Fibroblast of skin of left biceps (primary cell): Measurements from ENCODE around the gene PAK4.
A peak's percentile ranks its signal among the peaks of the same experiment; 100 is the strongest.
"Not testable (repeated sequence)": the region's sequence is repeated elsewhere in the genome, so short reads cannot be mapped to it uniquely, and the experiment has no call there.

ENCODE experiments used
- DNase-seq, 2 experiments: peaks; one replicate each; pipeline ENCODE4 v3.0.0-alpha.2; 2013; ENCODE audit warnings: low read depth in 2 of 2

The PAK4 gene

GRCh38 chr19:39125554-39126311 lies at the start of gene PAK4:
Gene PAK4 (plus strand): TSS chr19:39125786. CDS start chr19:39169554, 43,768 bp downstream.
- DNase-seq: peak; percentile 93 to 94

- no peak for DNase-seq
These were observed 48.3 kb upstream of the PAK4 start for GRCh38 chr19:39077323-39077722.

GRCh38 chr19:39078436-39079200 lies 47.0 kb upstream of the PAK4 start:
- peak; percentile 70 to 74 for DNase-seq

- no peak for DNase-seq
These were observed 45.2 kb upstream of the PAK4 start for GRCh38 chr19:39080431-39080830.

GRCh38 chr19:39082167-39082566 lies 43.4 kb upstream of the PAK4 start:
- DNase-seq: no peak

GRCh38 chr19:39082745-39083598 lies 42.6 kb upstream of the PAK4 start:
- no peak for DNase-seq

GRCh38 chr19:39083599-39083982 lies 42.0 kb upstream of the PAK4 start:
- DNase-seq: no peak

- no peak for DNase-seq
These were observed 41.4 kb upstream of the PAK4 start, which contains the start of gene ACP7 for GRCh38 chr19:39083983-39084731. Gene ACP7 (plus strand): TSS chr19:39084368. CDS start chr19:39085270, 902 bp downstream.

GRCh38 chr19:39084732-39085080 lies 40.9 kb upstream of the PAK4 start:
- no peak for DNase-seq

GRCh38 chr19:39085392-39085791 lies 40.2 kb upstream of the PAK4 start:
- DNase-seq: no peak

GRCh38 chr19:39086386-39086785 lies 39.2 kb upstream of the PAK4 start:
- DNase-seq: no peak

GRCh38 chr19:39087907-39088686 lies 37.5 kb upstream of the PAK4 start:
- no peak for DNase-seq

GRCh38 chr19:39090016-39090415 lies 35.6 kb upstream of the PAK4 start:
- DNase-seq: not testable (repeated sequence)

- DNase-seq: no peak
These were observed 34.7 kb upstream of the PAK4 start for GRCh38 chr19:39090881-39091280.

GRCh38 chr19:39095799-39096540 lies 29.6 kb upstream of the PAK4 start:
- not testable (repeated sequence) for DNase-seq

GRCh38 chr19:39097299-39097698 lies 28.3 kb upstream of the PAK4 start:
- DNase-seq: no peak

GRCh38 chr19:39097721-39098120 lies 27.9 kb upstream of the PAK4 start:
- no peak for DNase-seq

GRCh38 chr19:39098365-39099269 lies 27.0 kb upstream of the PAK4 start:
- no peak for DNase-seq

- DNase-seq: no peak
These were observed 26.2 kb upstream of the PAK4 start for GRCh38 chr19:39099341-39099740.
